Endothelial cell of umbilical vein (primary cell): ENCODE results near the gene CHST12. TPM values are rescaled to one million over a fixed set of nuclear protein-coding genes. Genes with fewer than 3 reads are reported as not detected.

ENCODE experiments used
- BruUV-seq: library from RNA; stranded (reverse); fragments of 400-500 nt; replicated peaks from 2 replicates; lab custom pipeline; 2021; lab: Mats Ljungman, UMichigan
- CTCF ChIA-PET: fragments of 300-600, 350-600 bp; sonication (Branson Sonifier 250); formaldehyde crosslinking; loops from one replicate; lab custom pipeline; 2021; ENCODE audit warnings: antibody characterized with exemption, inconsistent platforms; lab: Charles Lee
- POLR2A ChIA-PET: fragments of 300-600, 350-600 bp; sonication (Branson Sonifier 250); formaldehyde crosslinking; loops from one replicate; lab custom pipeline; 2021; ENCODE audit warnings: antibody characterized with exemption, inconsistent platforms; lab: Charles Lee
- DNase-seq: peaks from one replicate; pipeline ENCODE4 v3.0.0-alpha.2; 2011; ENCODE audit warnings: low read depth, low spot score
- FAIRE-seq: peaks from 2 replicates; lab custom pipeline; 2011; peaks lifted over from hg19 to GRCh38; lab: Jason Lieb, UNC
- H2AFZ ChIP-seq: 2 replicates; pipeline ENCODE4 v1.6.0; 2012; ENCODE audit warnings: low read depth, low read length, control low read depth, inconsistent platforms
- H3K27ac ChIP-seq: 2 replicates; pipeline ENCODE4 v1.5.1; 2011; ENCODE audit warnings: low read depth, mild to moderate bottlenecking, control low read depth, low read length, moderate library complexity; ENCODE audit not compliant: insufficient read depth
- H3K27me3 ChIP-seq, 2 experiments: 2 replicates each; pipeline versions ENCODE4 v1.6.0 to v1.6.1; 2011; ENCODE audit warnings: low read length in 2 of 2, mixed read lengths in 1 of 2; ENCODE audit not compliant: control insufficient read depth in 2 of 2, insufficient read depth in 2 of 2
- H3K36me3 ChIP-seq, 2 experiments: 2 replicates in 1 of 2; 3 replicates in 1 of 2; pipeline ENCODE4 v1.5.1; 2011; ENCODE audit warnings: low read length in 2 of 2, mild to moderate bottlenecking in 1 of 2, moderate library complexity in 1 of 2; ENCODE audit not compliant: control insufficient read depth in 2 of 2, insufficient read depth in 2 of 2; ENCODE audit errors: extremely low read depth in 1 of 2
- H3K4me1 ChIP-seq: 3 replicates; pipeline ENCODE4 v1.5.1; 2011; ENCODE audit warnings: mild to moderate bottlenecking, low read length; ENCODE audit not compliant: control insufficient read depth, insufficient read depth; ENCODE audit errors: extremely low read depth
- H3K4me2 ChIP-seq: 2 replicates; pipeline ENCODE4 v1.6.1; 2011; ENCODE audit warnings: low read length, control low read depth, mixed read lengths; ENCODE audit not compliant: insufficient read depth
- H3K4me3 ChIP-seq, 3 experiments: fragments of 200-600 bp in 1 of 3; sonication (generic), shearing (Covaris generic) in 1 of 3; replicated peaks in 1 of 3; 2 replicates each; pipeline ENCODE4 v1.5.1; 2011 to 2016; ENCODE audit warnings: control low read depth in 3 of 3, low read length in 3 of 3, mild to moderate bottlenecking in 2 of 3, inconsistent platforms in 1 of 3, low read depth in 1 of 3, moderate library complexity in 1 of 3; ENCODE audit not compliant: insufficient read depth in 1 of 3
- H3K79me2 ChIP-seq: 2 replicates; pipeline ENCODE4 v1.6.0; 2012; ENCODE audit warnings: low read length, inconsistent platforms; ENCODE audit not compliant: control insufficient read depth, insufficient read depth
- H3K9ac ChIP-seq: replicated peaks from 2 replicates; pipeline ENCODE3; 2011; ENCODE audit warnings: low read length, control low read depth; ENCODE audit not compliant: insufficient read depth; ENCODE audit errors: extremely low read depth
- H3K9me1 ChIP-seq: replicated peaks from 3 replicates; pipeline ENCODE4 v1.6.0; 2011; ENCODE audit warnings: mild to moderate bottlenecking, low read length; ENCODE audit not compliant: control insufficient read depth, insufficient read depth; ENCODE audit errors: extremely low read depth
- H3K9me3 ChIP-seq: replicated peaks from 2 replicates; pipeline ENCODE4 v1.5.1; 2012; ENCODE audit warnings: low read length, inconsistent platforms; ENCODE audit not compliant: control insufficient read depth, insufficient read depth
- H4K20me1 ChIP-seq: replicated peaks from 2 replicates; pipeline ENCODE3; 2011; ENCODE audit warnings: mild to moderate bottlenecking, low read length; ENCODE audit not compliant: control insufficient read depth, insufficient read depth; ENCODE audit errors: extremely low read depth
- CTCF ChIP-seq, 2 donors: IDR thresholded peaks; 1 replicate in 1 of 2; 2 replicates in 1 of 2; pipeline ENCODE4 v1.5.1; 2011; ENCODE audit warnings: low read length in 2 of 2, mild to moderate bottlenecking in 2 of 2, moderate library complexity in 2 of 2, control low read depth in 1 of 2, inconsistent platforms in 1 of 2, low read depth in 1 of 2; ENCODE audit not compliant: insufficient read depth in 1 of 2; ENCODE audit errors: extremely low read depth in 1 of 2
- EZH2 ChIP-seq: IDR thresholded peaks from 2 replicates; pipeline ENCODE4 v1.6.1; 2012; ENCODE audit warnings: borderline replicate concordance, low read depth, mild to moderate bottlenecking, moderate library complexity, low read length, inconsistent platforms; ENCODE audit not compliant: severe bottlenecking
- FOS ChIP-seq: IDR thresholded peaks from 2 replicates; pipeline ENCODE4 v1.6.1; 2011; ENCODE audit warnings: mild to moderate bottlenecking, low read length, moderate library complexity, borderline replicate concordance; ENCODE audit not compliant: insufficient read depth
- GATA2 ChIP-seq: IDR thresholded peaks from 2 replicates; pipeline ENCODE4 v1.7.0; 2011; ENCODE audit warnings: low read depth, mild to moderate bottlenecking, moderate library complexity, mixed read lengths, low read length; ENCODE audit not compliant: insufficient read length, insufficient read depth
- JUN ChIP-seq: IDR thresholded peaks from 2 replicates; pipeline ENCODE4 v1.6.1; 2011; ENCODE audit warnings: borderline replicate concordance, low read depth; ENCODE audit not compliant: insufficient read length, insufficient read depth
- MAX ChIP-seq: IDR thresholded peaks from 2 replicates; pipeline ENCODE4 v1.6.1; 2011; ENCODE audit not compliant: insufficient read depth, insufficient read length
- MYC ChIP-seq: IDR thresholded peaks from one replicate; pipeline ENCODE4 v1.6.1; 2011; ENCODE audit warnings: mild to moderate bottlenecking, low read depth, low read length
- POLR2A ChIP-seq: IDR thresholded peaks from 2 replicates; pipeline ENCODE4 v1.6.1; 2012; ENCODE audit warnings: low read depth, mild to moderate bottlenecking, control low read depth, low read length
- POLR2AphosphoS5 ChIP-seq: IDR thresholded peaks from 2 replicates; pipeline ENCODE4 v1.6.1; 2012; ENCODE audit warnings: low read depth, mild to moderate bottlenecking, control low read depth, low read length, moderate library complexity; ENCODE audit not compliant: insufficient read depth
- dilution Hi-C: fragments of 300-500 bp; cut with MboI; formaldehyde crosslinking; loops from one replicate; pipeline ENCODE4 v1.15.0; 2019; ENCODE audit warnings: low sequenced_read_pairs; ENCODE audit not compliant: extremely low pct_ligation_motif_present
- intact Hi-C: fragments of 100-400 bp; cut with micrococcal nuclease; formaldehyde crosslinking; loops from one replicate; pipeline ENCODE4 v1.10.0; 2022
- polyA plus RNA-seq, 4 experiments: library from polyadenylated mRNA; depleted of rRNA in 3 of 4; stranded (reverse) in 3 of 4; unstranded in 1 of 4; fragments of >200 nt; gene quantifications; 2 replicates each; pipeline versions ENCODE4 v1.2.1 to v1.2.3, GENCODE V29; 2011 to 2012; ENCODE audit warnings: missing spikeins in 1 of 4
- total RNA-seq: library from RNA; stranded (reverse); gene quantifications from 2 replicates; pipeline ENCODE4 v1.2.3, GENCODE V29; 2021

CHST12 gene
- total and polyA plus RNA-seq, 2 donors (not counting 3 experiments of a cell fraction or from before 2014, with no cell fraction given): 30.2 to 52.6 TPM

- FAIRE-seq (no peak), DNase-seq (no peak)
- H4K20me1 ChIP-seq: no peaks in the 10 kb centered on the region
- ChIA-PET POLR2A (no interaction called here), CTCF (interaction anchor here (0.7 to 1.7 kb wide), 3 partner anchors 47 to 553 kb away, joined by 3 to 5 read pairs (median 3); no protein-coding TSS in a partner anchor)
- H3K4me1 ChIP-seq: no peaks in the 10 kb centered on the region
- TF ChIP-seq JUN: no peak
- no peak for TF ChIP-seq EZH2
- no peak for TF ChIP-seq POLR2AphosphoS5
- no peak for TF ChIP-seq CTCF (IDR thresholded peaks at IDR 0.05; ENCODE audit: extremely low read depth in 1 of 2, insufficient read depth in 1 of 2, low read depth in 1 of 2, low read length in 2 of 2)
- TF ChIP-seq MAX: no peak
- TF ChIP-seq POLR2A: no peak
- TF ChIP-seq FOS: no peak
- no peak for TF ChIP-seq GATA2
- no peak for TF ChIP-seq MYC
- no peaks in the 10 kb centered on the region for H3K79me2 ChIP-seq
- no peak overlapping the region for H3K27ac ChIP-seq
- no peak overlapping the region for H3K4me3 ChIP-seq
- BruUV-seq: no TSS peak
- no peaks in the 10 kb centered on the region for H3K9me3 ChIP-seq
- H3K9ac ChIP-seq: no peak overlapping the region
- no peak overlapping the region for H3K4me2 ChIP-seq
- no peaks in the 10 kb centered on the region for H3K27me3 ChIP-seq
- no peaks in the 10 kb centered on the region for H3K9me1 ChIP-seq
- intact Hi-C loops (no loop called here), dilution Hi-C loops (no loop called here)
- H2AFZ ChIP-seq: no peak overlapping the region
- H3K36me3 ChIP-seq: no peaks in the 10 kb centered on the region
Observed at GRCh38 chr7:2421943-2422310, 18.5 kb downstream of the CHST12 start.
